HepG2 (cell line): ENCODE data around the gene BICDL2. TPM values are rescaled to one million over a fixed set of nuclear protein-coding genes. Genes with fewer than 3 reads are reported as not detected.

Experiments used
- ARNTL ChIP-seq: sonication (generic); formaldehyde crosslinking; IDR thresholded peaks from 2 replicates; pipeline ENCODE4 v1.4.0; 2020; ENCODE audit warnings: mild to moderate bottlenecking, missing genetic modification reagents
- ATM ChIP-seq: fragments of 450-650 bp; IDR thresholded peaks from 2 replicates; pipeline ENCODE4 v1.7.1; 2017; ENCODE audit warnings: mild to moderate bottlenecking, borderline replicate concordance
- CREBL2 ChIP-seq: sonication (generic); formaldehyde crosslinking; IDR thresholded peaks from 2 replicates; pipeline ENCODE4 v1.8.1; 2023; ENCODE audit warnings: missing genetic modification reagents, mild to moderate bottlenecking, borderline replicate concordance
- DDIT3 ChIP-seq: sonication (generic); formaldehyde crosslinking; IDR thresholded peaks from 2 replicates; pipeline ENCODE4 v1.4.0; 2020; ENCODE audit warnings: mild to moderate bottlenecking, missing genetic modification reagents
- DR1 ChIP-seq: sonication (generic); formaldehyde crosslinking; IDR thresholded peaks from 2 replicates; pipeline ENCODE4 v1.8.0; 2021; ENCODE audit warnings: mild to moderate bottlenecking, missing genetic modification reagents, inconsistent platforms
- FOXA1 ChIP-seq, 2 experiments: fragments of 450-650 bp in 1 of 2; sonication (generic) in 1 of 2; formaldehyde crosslinking in 1 of 2; IDR thresholded peaks; 2 replicates each; pipeline versions ENCODE4 v1.4.0 to v1.6.1; 2016 to 2020; ENCODE audit warnings: missing genetic modification reagents in 1 of 2
- GLMP ChIP-seq: sonication (generic); formaldehyde crosslinking; IDR thresholded peaks from 2 replicates; pipeline ENCODE4 v1.9.0; 2021; ENCODE audit warnings: missing genetic modification reagents, mild to moderate bottlenecking, borderline replicate concordance
- GTF2F1 ChIP-seq: fragments of 150-350 bp; IDR thresholded peaks from 2 replicates; pipeline ENCODE4 v1.6.1; 2014; ENCODE audit warnings: low read length
- HOXA3 ChIP-seq: sonication (generic); formaldehyde crosslinking; IDR thresholded peaks from 2 replicates; pipeline ENCODE4 v1.5.0; 2020; ENCODE audit warnings: missing genetic modification reagents
- MEIS1 ChIP-seq: sonication (generic); formaldehyde crosslinking; IDR thresholded peaks from 2 replicates; pipeline ENCODE4 v1.9.0; 2021; ENCODE audit warnings: mild to moderate bottlenecking, missing genetic modification reagents, moderate library complexity, borderline replicate concordance
- PLSCR1 ChIP-seq: sonication (generic); formaldehyde crosslinking; IDR thresholded peaks from 2 replicates; pipeline ENCODE4 v1.5.0; 2020; ENCODE audit warnings: missing genetic modification reagents, mild to moderate bottlenecking, borderline replicate concordance
- RBM39 ChIP-seq: fragments of 200-400 bp; formaldehyde crosslinking; IDR thresholded peaks from one replicate; pipeline ENCODE4 v1.6.1; 2018; ENCODE audit warnings: antibody characterized with exemption, mild to moderate bottlenecking, low read depth, low read length; ENCODE audit not compliant: poor library complexity, severe bottlenecking
- RORA ChIP-seq: sonication (generic); formaldehyde crosslinking; IDR thresholded peaks from 2 replicates; pipeline ENCODE4 v1.5.0; 2020; ENCODE audit warnings: mild to moderate bottlenecking, missing genetic modification reagents, moderate library complexity
- SALL2 ChIP-seq: sonication (generic); formaldehyde crosslinking; IDR thresholded peaks from 2 replicates; pipeline ENCODE4 v1.8.1; 2023; ENCODE audit warnings: mild to moderate bottlenecking, missing genetic modification reagents, inconsistent platforms
- SIX4 ChIP-seq: sonication (generic); formaldehyde crosslinking; IDR thresholded peaks from 2 replicates; pipeline ENCODE4 v1.4.0; 2020; ENCODE audit warnings: missing genetic modification reagents
- SNAPC5 ChIP-seq: sonication (generic); formaldehyde crosslinking; IDR thresholded peaks from 2 replicates; pipeline ENCODE4 v1.8.1; 2023; ENCODE audit warnings: mild to moderate bottlenecking, missing genetic modification reagents, borderline replicate concordance
- SRSF1 ChIP-seq: fragments of 200-400 bp; formaldehyde crosslinking; optimal IDR thresholded peaks from 2 replicates; pipeline ENCODE3; 2017; ENCODE audit warnings: mild to moderate bottlenecking, low read depth, low read length, moderate library complexity
- TAF1 ChIP-seq: sonication (generic); formaldehyde crosslinking; IDR thresholded peaks from 2 replicates; pipeline ENCODE4 v1.4.0; 2020; ENCODE audit warnings: missing genetic modification reagents
- TOPORS ChIP-seq: sonication (generic); formaldehyde crosslinking; IDR thresholded peaks from 2 replicates; pipeline ENCODE4 v1.8.0; 2023; ENCODE audit warnings: mild to moderate bottlenecking, missing genetic modification reagents
- ZNF589 ChIP-seq: sonication (generic); formaldehyde crosslinking; conservative IDR thresholded peaks from 2 replicates; pipeline ENCODE4 v1.8.0; 2022; ENCODE audit warnings: mild to moderate bottlenecking, moderate library complexity, missing genetic modification reagents
- ZNF691 ChIP-seq: sonication (generic); formaldehyde crosslinking; IDR thresholded peaks from 2 replicates; pipeline ENCODE4 v1.4.0; 2020; ENCODE audit warnings: missing genetic modification reagents, low read depth, mild to moderate bottlenecking, borderline replicate concordance
- ZNF777 ChIP-seq: sonication (generic); formaldehyde crosslinking; IDR thresholded peaks from 2 replicates; pipeline ENCODE4 v1.4.0; 2020; ENCODE audit warnings: missing genetic modification reagents
- ZNF790 ChIP-seq: sonication (generic); formaldehyde crosslinking; IDR thresholded peaks from 2 replicates; pipeline ENCODE4 v1.8.0; 2022; ENCODE audit warnings: missing genetic modification reagents, mild to moderate bottlenecking, borderline replicate concordance
- ZNF879 ChIP-seq: sonication (generic); formaldehyde crosslinking; IDR thresholded peaks from 2 replicates; pipeline ENCODE4 v1.8.1; 2023; ENCODE audit warnings: missing genetic modification reagents
- polyA plus RNA-seq, 8 experiments: library from polyadenylated mRNA; depleted of rRNA in 3 of 8; stranded (reverse) in 7 of 8; unstranded in 1 of 8; fragments of >200 nt; fragmentation: Illumina TruSeq in 4 of 8; extraction: Trizol in 4 of 8; gene quantifications; 2 replicates each; pipeline versions ENCODE4 v1.2.1 to v1.2.3, GENCODE V29; 2011 to 2016; ENCODE audit warnings: low read depth in 4 of 8, missing spikeins in 1 of 8, mixed read lengths in 1 of 8; ENCODE audit not compliant: insufficient read depth in 1 of 8
- total RNA-seq, 5 experiments: library from RNA; depleted of rRNA; stranded (reverse); fragments of >200 nt; fragmentation: Illumina TruSeq; extraction: Trizol; gene quantifications; 2 replicates each; pipeline ENCODE4 v1.2.3, GENCODE V29; 2016; ENCODE audit warnings: low read depth in 1 of 5

BICDL2 gene
- total and polyA plus RNA-seq, 2 of the 13 experiments (the other 11 are each of a cell fraction or from before 2014, with no cell fraction given) = 0.12 TPM; not detected in 1

GRCh38 chr16:3023669-3024478 is 12.9 kb downstream of the BICDL2 start, which contains the start of the genes HCFC1R1 and THOC6 (continued):
- TF ChIP-seq CREBL2 (peak; percentile 93), HOXA3 (CRISPR knock-in tag) (peak; percentile 94), RORA (CRISPR knock-in tag) (no peak), TOPORS (CRISPR knock-in tag) (0 out of 2 replicates have a peak, but pooled peaks have one; percentile 51), ARNTL (CRISPR knock-in tag) (peak; percentile 81), GTF2F1 (no peak), PLSCR1 (CRISPR knock-in tag) (no peak), DDIT3 (CRISPR knock-in tag) (no peak), SNAPC5 (CRISPR knock-in tag) (peak; percentile 93; the same call in 1 of the 2 replicates), SRSF1 (peak; percentile 95), GLMP (no peak), RBM39 (no peak), ZNF589 (CRISPR knock-in tag) (no peak), ZNF691 (no peak), ZNF879 (CRISPR knock-in tag) (peak; percentile 71; the same call in 1 of the 2 replicates), FOXA1 (IDR thresholded peaks at IDR 0.05) (no peak), FOXA1 (CRISPR knock-in tag; IDR thresholded peaks at IDR 0.05) (peak; percentile 57), TAF1 (CRISPR knock-in tag) (peak; percentile 75; the same call in 1 of the 2 replicates), MEIS1 (CRISPR knock-in tag) (peak; percentile 80), ZNF777 (peak; percentile 84), ZNF790 (peak; percentile 88; the same call in 1 of the 2 replicates), ATM (no peak), SALL2 (CRISPR knock-in tag) (no peak), SIX4 (CRISPR knock-in tag) (peak; percentile 59; the same call in 1 of the 2 replicates), DR1 (peak; percentile 25; the same call in 1 of the 2 replicates)
